H9 (cell line): Measurements from ENCODE around the gene PRKCB. TPM values are rescaled to one million over a fixed set of nuclear protein-coding genes. Genes with fewer than 3 reads are reported as not detected.

Experiments
- DNase-seq: peaks from one replicate; pipeline ENCODE4 v3.0.0-alpha.2; 2017
- H2AFZ ChIP-seq: one replicate; pipeline ENCODE4 v1.6.1; 2013; ENCODE audit warnings: mild to moderate bottlenecking, low read length, control low read depth, moderate library complexity
- H2AK5ac ChIP-seq: 2 replicates; pipeline ENCODE4 v1.6.1; 2013; ENCODE audit warnings: low read length, control low read depth, mixed read lengths; ENCODE audit not compliant: insufficient read length
- H2BK120ac ChIP-seq: one replicate; pipeline ENCODE4 v1.6.1; 2013; ENCODE audit warnings: low read depth, mild to moderate bottlenecking, low read length, control low read depth, inconsistent platforms; ENCODE audit not compliant: poor library complexity, severe bottlenecking
- H2BK12ac ChIP-seq: 2 replicates; pipeline ENCODE4 v1.6.1; 2013; ENCODE audit warnings: low read length, control low read depth, mixed read lengths, low read depth; ENCODE audit not compliant: insufficient read length
- H2BK15ac ChIP-seq: 2 replicates; pipeline ENCODE4 v1.6.1; 2013; ENCODE audit warnings: low read depth, low read length, control low read depth
- H2BK20ac ChIP-seq: one replicate; pipeline ENCODE4 v1.6.1; 2013; ENCODE audit warnings: low read depth, mild to moderate bottlenecking, low read length, control low read depth, inconsistent platforms; ENCODE audit not compliant: poor library complexity, severe bottlenecking
- H2BK5ac ChIP-seq: 2 replicates; pipeline ENCODE4 v1.6.1; 2013; ENCODE audit warnings: low read length, control low read depth, mixed read lengths; ENCODE audit not compliant: insufficient read length
- H3K14ac ChIP-seq: 2 replicates; pipeline ENCODE4 v1.6.1; 2013; ENCODE audit warnings: low read length, control low read depth; ENCODE audit not compliant: insufficient read depth
- H3K18ac ChIP-seq: 2 replicates; pipeline ENCODE4 v1.6.1; 2013; ENCODE audit warnings: low read depth, mild to moderate bottlenecking, mixed read lengths, low read length, control low read depth; ENCODE audit not compliant: insufficient read length
- H3K23ac ChIP-seq: 2 replicates; pipeline ENCODE4 v1.6.1; 2013; ENCODE audit warnings: low read length, control low read depth, mixed read lengths, low read depth; ENCODE audit not compliant: insufficient read length
- H3K23me2 ChIP-seq: 2 replicates; pipeline ENCODE4 v1.6.1; 2013; ENCODE audit warnings: low read depth, mild to moderate bottlenecking, mixed read lengths, low read length, control low read depth; ENCODE audit not compliant: insufficient read length, poor library complexity, severe bottlenecking
- H3K27ac ChIP-seq: 2 replicates; pipeline ENCODE4 v1.5.1; 2013; ENCODE audit warnings: low read length, control low read depth, mixed read lengths, low read depth; ENCODE audit not compliant: insufficient read length
- H3K27me3 ChIP-seq: 2 replicates; pipeline ENCODE4 v1.6.1; 2013; ENCODE audit warnings: low read length, control low read depth, inconsistent platforms; ENCODE audit not compliant: insufficient read depth
- H3K4ac ChIP-seq: 2 replicates; pipeline ENCODE4 v1.6.1; 2013; ENCODE audit warnings: low read depth, mild to moderate bottlenecking, control low read depth, inconsistent platforms, low read length, moderate library complexity
- H3K4me1 ChIP-seq: 2 replicates; pipeline ENCODE4 v1.6.1; 2013; ENCODE audit warnings: low read length, control low read depth, inconsistent platforms; ENCODE audit not compliant: insufficient read depth
- H3K4me2 ChIP-seq: 2 replicates; pipeline ENCODE4 v1.6.1; 2013; ENCODE audit warnings: low read length, control low read depth, mixed read lengths; ENCODE audit not compliant: insufficient read length, insufficient read depth
- H3K56ac ChIP-seq: 2 replicates; pipeline ENCODE4 v1.6.1; 2013; ENCODE audit warnings: low read depth, mild to moderate bottlenecking, mixed read lengths, low read length, control low read depth; ENCODE audit not compliant: insufficient read length
- H3K79me1 ChIP-seq: 2 replicates; pipeline ENCODE4 v1.6.1; 2013; ENCODE audit warnings: low read depth, mild to moderate bottlenecking, moderate library complexity, low read length, control low read depth, inconsistent platforms; ENCODE audit not compliant: insufficient read depth, poor library complexity, severe bottlenecking
- H3K79me2 ChIP-seq: 2 replicates; pipeline ENCODE4 v1.6.1; 2013; ENCODE audit warnings: low read length, control low read depth, inconsistent platforms; ENCODE audit not compliant: insufficient read depth
- H3K9ac ChIP-seq: 2 replicates; pipeline ENCODE4 v1.6.1; 2013; ENCODE audit warnings: low read length, control low read depth, mixed read lengths; ENCODE audit not compliant: insufficient read length; ENCODE audit errors: extremely low read depth
- H3K9me3 ChIP-seq: one replicate; pipeline ENCODE4 v1.6.1; 2013; ENCODE audit warnings: low read depth, low read length, inconsistent platforms; ENCODE audit not compliant: control insufficient read depth
- H3T11ph ChIP-seq: one replicate; pipeline ENCODE4 v1.6.1; 2013; ENCODE audit warnings: mild to moderate bottlenecking, low read length, control low read depth, inconsistent platforms
- H4K20me1 ChIP-seq: one replicate; pipeline ENCODE4 v1.6.1; 2013; ENCODE audit not compliant: control insufficient read depth, insufficient read length, insufficient read depth
- H4K5ac ChIP-seq: 2 replicates; pipeline ENCODE4 v1.6.1; 2013; ENCODE audit warnings: low read depth, mild to moderate bottlenecking, mixed read lengths, low read length, control low read depth; ENCODE audit not compliant: insufficient read length
- H4K8ac ChIP-seq: replicated peaks from 2 replicates; pipeline ENCODE4 v1.6.1; 2013; ENCODE audit warnings: low read length, control low read depth, mixed read lengths, low read depth; ENCODE audit not compliant: insufficient read length
- H4K91ac ChIP-seq: 2 replicates; pipeline ENCODE4 v1.6.1; 2013; ENCODE audit warnings: low read depth, mild to moderate bottlenecking, moderate library complexity, mixed read lengths, low read length, control low read depth; ENCODE audit not compliant: insufficient read length
- H3K27ac Mint-ChIP-seq, 3 experiments: 2 replicates in 2 of 3; 3 replicates in 1 of 3; pipeline ENCODE4 v1.8.0; 2020 to 2021; ENCODE audit warnings: mixed read lengths in 3 of 3, mild to moderate bottlenecking in 1 of 3, moderate library complexity in 1 of 3
- H3K27me3 Mint-ChIP-seq: 2 replicates; pipeline ENCODE4 v1.8.0; 2021; ENCODE audit warnings: low read depth, mild to moderate bottlenecking, moderate library complexity, mixed read lengths
- H3K36me3 Mint-ChIP-seq, 3 experiments: 2 replicates in 2 of 3; 3 replicates in 1 of 3; pipeline ENCODE4 v1.8.0; 2020 to 2021; ENCODE audit warnings: low read depth in 3 of 3, mixed read lengths in 3 of 3; ENCODE audit not compliant: insufficient read depth in 1 of 3
- H3K4me1 Mint-ChIP-seq, 2 experiments: 2 replicates each; pipeline ENCODE4 v1.8.0; 2020; ENCODE audit warnings: mixed read lengths in 2 of 2
- H3K4me3 Mint-ChIP-seq, 2 experiments: 2 replicates in 1 of 2; 3 replicates in 1 of 2; pipeline ENCODE4 v1.8.0; 2020 to 2021; ENCODE audit warnings: mild to moderate bottlenecking in 2 of 2, mixed read lengths in 2 of 2, moderate library complexity in 1 of 2
- H3K9me3 Mint-ChIP-seq, 2 experiments: 2 replicates in 1 of 2; 3 replicates in 1 of 2; pipeline ENCODE4 v1.8.0; 2020; ENCODE audit warnings: mild to moderate bottlenecking in 2 of 2, mixed read lengths in 2 of 2, moderate library complexity in 1 of 2
- CTCF ChIP-seq: fragments of 200-600 bp; sonication (generic); conservative IDR thresholded peaks from 3 replicates; pipeline ENCODE4 v1.8.0; 2021; ENCODE audit warnings: antibody characterized with exemption, mild to moderate bottlenecking
- WGBS: extraction: QIAGEN DNeasy Blood & Tissue Kit; methylation state at CpG from one replicate; pipeline ENCODE4 v1.1.7; 2013; ENCODE audit warnings: missing lambda C conversion rate, low lambda C conversion rate, mixed read lengths; ENCODE audit not compliant: insufficient read length; ENCODE audit errors: extremely low coverage; 5-methylcytosine and 5-hydroxymethylcytosine counted together
- total RNA-seq: library from RNA; stranded (reverse); gene quantifications from 2 replicates; pipeline ENCODE4 v1.2.1, GENCODE V29; 2021

PRKCB gene
- total RNA-seq, 1 experiment from 2014 or later, result 7.0 TPM

GRCh38 chr16:24117680-24118079 lies 281.9 kb downstream of the PRKCB start:
- H3K9ac ChIP-seq, result no peak overlapping the region
- Mint-ChIP-seq H3K27ac (no peak overlapping the region), H3K4me1 (peaks cover 44 to 48% of the 10 kb centered on the region in 2 experiments), H3K36me3 (peaks cover 0 to 2% (median 0%) of the 10 kb centered on the region in 3 experiments; a peak in 1 of 7 replicates), H3K4me3 (no peak overlapping the region), H3K9me3 (no peaks in the 10 kb centered on the region; a peak in 1 of 5 replicates), H3K27me3 (no peaks in the 10 kb centered on the region)
- no peak for DNase-seq
- H3K23me2 ChIP-seq, result no peaks in the 10 kb centered on the region
- no peak overlapping the region for H4K91ac ChIP-seq
- no peak overlapping the region for H2AK5ac ChIP-seq
- no peak overlapping the region for H3T11ph ChIP-seq
- H3K4ac ChIP-seq, result no peak overlapping the region
- no peaks in the 10 kb centered on the region for H3K27me3 ChIP-seq
- no peak overlapping the region for H3K18ac ChIP-seq
- H3K14ac ChIP-seq, result no peak overlapping the region
- no CpG with 5 or more reads among the region's 8 CpGs for WGBS
- no peak overlapping the region for H2BK12ac ChIP-seq
- no peaks in the 10 kb centered on the region for H4K20me1 ChIP-seq
- no peak overlapping the region for H3K23ac ChIP-seq
- H2AFZ ChIP-seq, result no peak overlapping the region
- H3K9me3 ChIP-seq, result no peaks in the 10 kb centered on the region
- H4K8ac ChIP-seq, result no peak overlapping the region
- no peak overlapping the region for H4K5ac ChIP-seq
- no peak overlapping the region for H3K4me2 ChIP-seq
- H3K56ac ChIP-seq, result no peak overlapping the region
- H2BK120ac ChIP-seq, result no peak overlapping the region
- H2BK20ac ChIP-seq, result no peak overlapping the region
- no peaks in the 10 kb centered on the region for H3K79me2 ChIP-seq
- no peak overlapping the region for H2BK5ac ChIP-seq
- TF ChIP-seq CTCF, result no peak
- no peak overlapping the region for H2BK15ac ChIP-seq
- no peaks in the 10 kb centered on the region for H3K79me1 ChIP-seq
- no peak overlapping the region for H3K27ac ChIP-seq
- H3K4me1 ChIP-seq, result peaks cover 13% of the 10 kb centered on the region
